ENCODE measurements around the gene USP17L19. TPM values are rescaled to one million over a fixed set of nuclear protein-coding genes. Genes with fewer than 3 reads are reported as not detected.
"Not testable (repeated sequence)": the region's sequence is repeated elsewhere in the genome, so short reads cannot be mapped to it uniquely, and the experiment has no call there.

Gene USP17L19
- total RNA-seq, 3 donors from 2014 or later: not detected

DNA sequence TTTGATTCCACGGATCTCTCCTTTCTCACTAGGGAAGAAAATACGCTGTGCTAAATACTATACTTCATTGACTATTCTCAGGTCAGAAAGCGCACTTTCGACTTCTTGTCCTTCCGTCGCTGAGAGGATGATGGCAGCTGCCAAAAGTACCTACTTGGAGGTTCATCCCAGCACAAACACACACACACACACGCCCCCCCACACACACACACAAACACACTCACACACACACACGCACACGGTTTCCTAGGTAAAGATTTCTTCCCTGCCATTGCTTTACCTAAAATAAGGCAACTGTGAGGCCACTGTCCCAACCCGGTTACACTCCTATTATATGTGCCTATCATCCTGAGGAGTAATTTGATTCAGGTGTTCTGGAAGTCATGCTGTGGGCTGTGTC is 18.5 kb downstream of the USP17L19 start:
- not testable (repeated sequence) for H3K4me3 Mint-ChIP-seq; H3K27me3 Mint-ChIP-seq (ENCODE audit: low read depth); ATAC-seq; H3K36me3 Mint-ChIP-seq (ENCODE audit: insufficient read depth); H3K4me1 Mint-ChIP-seq (ENCODE audit: low read depth); H3K9me3 Mint-ChIP-seq
- peak; percentile 7 for DNase-seq

Other genes with a start within 250 kb of the USP17L19 start
- gene FAM90A26, start 83.0 kb upstream of the USP17L19 start, total RNA-seq: under 1 TPM in 1 of 3 donors, not detected in 2; 0.10 TPM
- gene USP17L10, start 42.7 kb upstream of the USP17L19 start, total RNA-seq: not detected
- not detected for gene USP17L11, start 38.0 kb upstream of the USP17L19 start, total RNA-seq
- gene USP17L12, start 33.2 kb upstream of the USP17L19 start, total RNA-seq: not detected
- gene USP17L13, start 28.5 kb upstream of the USP17L19 start, total RNA-seq: not detected
- not detected for gene USP17L15, start 19.0 kb upstream of the USP17L19 start, total RNA-seq
- not detected for gene USP17L17, start 9.5 kb upstream of the USP17L19 start, total RNA-seq
- not detected for gene USP17L18, start 4.7 kb upstream of the USP17L19 start, total RNA-seq
- gene USP17L20, start 4.7 kb downstream of the USP17L19 start, total RNA-seq: not detected
- not detected for gene USP17L21, start 9.5 kb downstream of the USP17L19 start, total RNA-seq
- gene USP17L22, start 14.2 kb downstream of the USP17L19 start, total RNA-seq: not detected
- gene USP17L24, start 71.8 kb downstream of the USP17L19 start, total RNA-seq: not detected
- gene USP17L25, start 76.5 kb downstream of the USP17L19 start, total RNA-seq: not detected
- gene USP17L26, start 81.3 kb downstream of the USP17L19 start, total RNA-seq: not detected
- gene USP17L5, start 86.0 kb downstream of the USP17L19 start, total RNA-seq: not detected
- gene USP17L27, start 90.8 kb downstream of the USP17L19 start, total RNA-seq: not detected
- gene USP17L28, start 95.5 kb downstream of the USP17L19 start, total RNA-seq: not detected
- gene USP17L29, start 100.3 kb downstream of the USP17L19 start, total RNA-seq: not detected
- gene USP17L30, start 109.8 kb downstream of the USP17L19 start, total RNA-seq: not detected
- gene DEFB131A, start 191.0 kb downstream of the USP17L19 start, total RNA-seq: not detected